HT-29 (cell line): Measurements from ENCODE around the gene AP3S1. TPM values are rescaled to one million over a fixed set of nuclear protein-coding genes. Genes with fewer than 3 reads are reported as not detected.
"Not testable (repeated sequence)": the region's sequence is repeated elsewhere in the genome, so short reads cannot be mapped to it uniquely, and the experiment has no call there.

ENCODE experiments used
- DNase-seq: peaks from one replicate; pipeline ENCODE4 v3.0.0-alpha.2; 2015; ENCODE audit warnings: low spot score
- total RNA-seq: library from RNA; depleted of rRNA; stranded (reverse); fragments of >200 nt; shearing (Covaris generic); gene quantifications from 2 replicates; pipeline ENCODE4 v1.2.3, GENCODE V29; 2014; rRNA removed

The AP3S1 gene
- total RNA-seq = 22.8 and 28.8 TPM in 2 replicates

- DNase-seq = peak; percentile 93
Measured at GRCh38 chr5:115841382-115842088, at the start of gene AP3S1, which contains the start of gene ATG12. Gene AP3S1, plus strand, starts transcription at chr5:115841935. Its CDS starts 103 bp downstream, at chr5:115842038. Gene ATG12, minus strand, starts transcription at chr5:115841565. Its CDS starts 13 bp downstream, at chr5:115841552.

DNA sequence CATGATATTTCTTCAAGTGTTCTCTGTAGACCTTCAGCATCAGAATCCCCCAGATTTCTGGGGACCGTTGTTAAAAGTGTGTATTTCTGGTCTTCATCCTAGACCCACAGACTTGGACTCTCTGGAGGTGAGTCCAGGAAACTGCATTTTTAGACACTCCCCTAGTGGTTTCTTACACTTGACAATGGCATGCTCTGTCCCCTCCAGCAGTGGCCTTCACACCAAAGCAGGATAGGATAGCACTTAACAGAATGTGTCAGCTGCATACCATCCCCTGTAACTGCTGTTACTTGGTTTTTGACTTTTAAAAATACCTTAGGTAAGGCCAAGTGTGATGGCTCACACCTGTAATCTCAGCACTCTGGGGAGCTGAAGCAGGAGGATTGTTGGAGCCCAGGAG lies 46.0 kb upstream of the AP3S1 start:
- no peak for DNase-seq

- DNase-seq = no peak
Measured at GRCh38 chr5:115796656-115797055, 45.1 kb upstream of the AP3S1 start.

GRCh38 chr5:115798252-115798651 lies 43.5 kb upstream of the AP3S1 start:
- DNase-seq = no peak

GRCh38 chr5:115800108-115800507 lies 41.6 kb upstream of the AP3S1 start:
- no peak for DNase-seq

DNA sequence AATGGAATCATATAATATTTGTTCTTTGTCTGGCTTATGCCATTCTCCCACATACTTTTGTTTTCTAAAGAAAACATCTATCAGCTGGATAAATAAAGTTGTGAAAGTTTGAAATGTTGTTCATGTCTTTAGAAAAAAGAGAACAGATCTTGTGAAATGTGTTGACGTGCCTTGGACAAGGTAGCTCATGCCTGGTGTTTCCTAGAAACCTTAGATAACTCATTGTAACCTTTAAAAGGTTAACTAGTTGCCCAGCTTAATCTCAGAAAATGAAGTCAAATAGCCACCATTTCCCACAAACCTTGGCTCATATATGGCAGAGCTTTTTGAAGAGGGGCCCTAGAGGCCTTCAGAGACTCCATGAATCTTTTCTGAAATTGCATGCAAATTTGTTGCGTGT lies 40.6 kb upstream of the AP3S1 start:
- DNase-seq = no peak

GRCh38 chr5:115801984-115802383 lies 39.8 kb upstream of the AP3S1 start:
- DNase-seq = no peak

DNA sequence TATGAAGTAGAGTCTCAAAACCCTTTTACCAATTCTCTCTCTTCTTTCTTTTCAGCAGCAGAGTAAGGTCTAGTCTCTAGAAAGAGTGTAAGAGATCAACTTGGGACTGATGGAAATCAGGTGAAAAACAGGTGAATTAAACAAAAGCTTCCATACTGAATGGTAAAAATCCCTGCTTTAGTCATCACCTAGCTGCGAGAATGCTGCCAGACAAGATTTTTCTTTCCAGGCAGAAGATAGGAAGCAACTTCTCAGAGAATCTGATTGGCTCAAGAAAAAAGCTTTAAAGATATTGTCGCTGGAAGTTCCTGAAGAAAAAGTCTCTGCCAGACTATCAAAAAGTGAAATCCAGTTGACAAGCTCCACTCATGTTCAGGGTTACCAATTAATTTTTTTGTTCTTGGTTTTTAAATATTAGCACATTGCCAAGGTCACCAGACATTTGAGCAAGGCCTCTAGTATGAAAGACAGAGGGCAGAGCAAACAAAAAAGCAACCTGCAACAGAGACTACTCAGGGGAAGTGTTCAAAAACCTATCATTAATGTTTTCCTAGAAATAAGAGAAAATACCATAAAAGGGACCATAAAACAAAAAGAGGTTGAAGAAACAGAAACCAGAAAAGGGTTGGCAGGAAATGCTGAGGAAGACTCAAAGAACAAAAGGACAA lies 34.6 kb upstream of the AP3S1 start:
- DNase-seq = no peak

GRCh38 chr5:115807654-115808052 lies 34.1 kb upstream of the AP3S1 start:
- DNase-seq = no peak

DNA sequence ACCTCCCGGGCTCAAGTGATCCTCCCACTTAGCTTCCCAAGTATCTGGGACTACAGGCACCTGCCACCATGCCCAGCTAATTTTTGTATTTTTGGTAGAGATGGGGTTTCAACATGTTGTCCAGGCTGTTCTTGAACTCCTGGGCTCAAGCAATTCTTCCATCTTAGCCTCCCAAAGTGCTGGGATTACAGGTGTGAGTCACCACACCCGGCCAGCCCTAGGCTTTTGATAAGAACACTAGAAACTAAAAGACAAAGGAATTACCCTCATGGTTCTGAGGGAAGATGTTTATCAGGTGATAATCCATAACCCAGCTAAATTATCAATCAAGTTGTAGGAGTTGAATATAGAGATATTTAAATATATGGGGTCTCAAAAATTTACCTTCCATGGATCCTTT lies 33.7 kb upstream of the AP3S1 start:
- DNase-seq = not testable (repeated sequence)

GRCh38 chr5:115809946-115810345 lies 31.8 kb upstream of the AP3S1 start:
- no peak for DNase-seq

DNA sequence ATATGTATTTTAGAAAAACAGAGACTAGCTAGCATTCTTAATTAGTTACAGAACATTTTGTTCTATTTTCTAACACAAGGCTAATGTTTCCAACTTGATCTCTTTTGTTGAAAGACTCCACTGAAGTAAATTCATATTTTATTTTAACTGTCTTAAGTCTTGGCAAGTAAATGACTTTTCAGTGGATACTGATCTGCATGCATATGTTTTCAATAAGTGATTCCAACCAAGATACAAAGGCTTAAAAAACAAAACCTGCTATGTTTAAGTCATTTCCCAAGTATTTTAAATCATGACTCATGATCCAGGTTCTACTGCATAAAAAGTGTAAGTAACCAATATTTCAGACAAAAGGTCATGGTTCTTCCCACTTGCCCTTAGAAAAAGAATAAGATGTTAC lies 31.0 kb upstream of the AP3S1 start:
- DNase-seq = no peak

DNA sequence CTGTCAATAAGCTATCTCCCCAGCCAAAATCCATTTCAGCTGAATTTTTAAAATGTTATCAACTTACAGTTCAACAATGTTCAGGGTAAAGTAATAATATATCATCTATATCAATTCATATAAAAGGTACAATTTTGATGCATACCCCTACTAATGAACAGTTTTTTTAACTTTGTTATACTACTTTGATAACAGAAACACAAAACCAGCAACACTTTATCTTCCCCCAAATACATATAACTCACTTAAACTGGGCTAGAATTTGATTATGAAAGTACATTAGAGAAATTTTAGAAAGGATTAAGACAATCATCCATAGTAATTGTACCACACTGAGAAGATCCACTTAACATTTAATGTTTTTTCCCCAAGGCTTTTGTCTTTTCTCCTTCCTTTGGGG lies 30.3 kb upstream of the AP3S1 start:
- DNase-seq = no peak

- no peak for DNase-seq
Measured at GRCh38 chr5:115812372-115812771, 29.4 kb upstream of the AP3S1 start.

- no peak for DNase-seq
Measured at GRCh38 chr5:115813719-115814118, 28.0 kb upstream of the AP3S1 start.

DNA sequence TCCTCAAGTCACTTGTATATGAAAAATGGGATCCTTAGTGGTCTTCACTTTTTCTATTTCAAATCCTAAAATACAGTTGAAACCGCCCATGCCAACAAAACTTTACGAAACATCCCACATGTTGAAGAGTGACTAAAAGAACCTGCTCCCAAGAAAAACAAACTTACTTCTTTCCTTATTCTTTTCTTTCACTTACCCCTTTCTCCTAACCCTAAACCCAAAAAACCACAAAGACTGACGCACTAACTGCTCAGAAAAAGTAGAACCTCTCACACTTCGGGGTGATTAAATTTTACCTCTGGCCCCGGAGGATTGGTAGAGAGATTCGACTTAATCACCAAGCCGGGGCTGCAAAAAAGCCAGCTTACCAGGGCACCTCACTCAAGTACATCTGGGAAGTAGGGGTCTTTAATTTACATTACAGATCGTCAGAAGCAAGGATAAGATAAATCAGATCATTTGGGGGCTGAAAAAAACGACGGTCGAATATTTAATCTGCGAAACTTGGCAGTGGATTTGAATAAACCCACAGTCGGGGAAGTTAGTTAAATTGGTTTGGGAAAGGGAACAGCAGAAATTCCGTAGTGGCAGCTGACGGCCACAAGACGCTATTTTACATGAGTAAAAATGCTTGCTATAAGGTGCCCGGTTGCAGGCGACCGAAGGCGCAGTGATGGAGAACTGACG lies 26.6 kb upstream of the AP3S1 start:
- no peak for DNase-seq

DNA sequence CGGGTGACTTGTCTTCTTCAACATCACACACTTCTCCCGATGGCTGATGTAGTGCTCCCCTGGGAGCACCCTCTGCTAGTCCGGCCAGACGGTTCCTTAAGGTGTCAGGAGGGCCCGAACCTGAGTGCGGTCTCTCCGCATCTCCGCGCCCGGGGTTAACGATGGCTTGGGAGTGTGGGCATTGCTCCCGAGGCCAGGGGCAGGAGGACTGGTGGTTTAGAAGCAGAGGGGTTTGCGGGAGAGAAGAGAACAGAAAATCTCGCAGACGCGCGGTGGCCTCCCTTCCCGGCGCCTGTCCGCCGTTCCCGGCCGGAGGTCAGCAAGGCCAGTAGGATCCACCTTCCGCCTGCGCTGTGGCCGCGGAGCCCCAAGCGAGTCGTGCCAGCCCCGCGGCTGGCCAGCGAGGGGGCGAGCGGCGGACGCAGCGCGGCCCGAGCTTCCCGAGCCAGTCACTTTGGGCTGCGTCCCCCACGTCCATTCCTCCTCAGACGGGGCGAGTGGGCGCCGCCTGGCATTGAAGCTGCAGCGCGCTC lies 26.0 kb upstream of the AP3S1 start:
- no peak for DNase-seq

GRCh38 chr5:115816226-115817081 lies 25.3 kb upstream of the AP3S1 start, which contains the start of gene CDO1:
Gene CDO1, minus strand, starts transcription at chr5:115816659. Its CDS starts 262 bp downstream, at chr5:115816397.
- no peak for DNase-seq

- no peak for DNase-seq
Measured at GRCh38 chr5:115817386-115817785, 24.3 kb upstream of the AP3S1 start.

DNA sequence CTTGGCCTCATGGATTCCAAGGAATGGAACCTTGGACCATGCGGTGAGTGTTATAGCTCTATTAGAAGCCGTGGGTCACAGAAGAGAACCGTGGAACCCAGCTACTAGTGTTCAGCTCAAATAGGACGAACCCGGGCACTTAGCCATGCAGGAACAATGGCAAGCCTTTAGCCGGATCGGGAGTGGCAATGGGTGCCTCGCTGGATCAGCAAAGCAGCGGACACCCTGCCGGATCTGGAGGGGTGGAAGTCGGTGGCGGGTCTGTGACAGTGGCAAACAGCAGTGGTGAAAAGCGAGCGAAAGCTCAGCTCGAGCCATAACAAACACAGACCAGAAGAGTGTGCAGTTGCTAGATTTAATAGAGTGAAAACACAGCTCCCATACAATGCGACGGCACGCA lies 22.9 kb upstream of the AP3S1 start:
- DNase-seq = no peak

GRCh38 chr5:115820846-115821245 lies 20.9 kb upstream of the AP3S1 start:
- no peak for DNase-seq
